Stimulated activated naive CD4-positive, alpha-beta T cell (primary cell): Measurements from ENCODE around the gene LRPPRC.
A peak's percentile ranks its signal among the peaks of the same experiment; 100 is the strongest.
"Not testable (repeated sequence)": the region's sequence is repeated elsewhere in the genome, so short reads cannot be mapped to it uniquely, and the experiment has no call there.

Experiments
- DNase-seq, 6 experiments: peaks; one replicate each; lab custom pipeline; 2025; lab: John Stamatoyannopoulos, UW

LRPPRC gene

GRCh38 chr2:43977677-43978375 lies 18.0 kb downstream of the LRPPRC start:
- DNase-seq = no peak

GRCh38 chr2:43960921-43961320 lies 34.9 kb downstream of the LRPPRC start:
- no peak for DNase-seq

GRCh38 chr2:43958397-43959275 lies 37.2 kb downstream of the LRPPRC start:
- no peak for DNase-seq

- peak in 3 of 6 experiments; percentile 1 to 17 (median 5) for DNase-seq
Observed at GRCh38 chr2:43950383-43951008, 45.3 kb downstream of the LRPPRC start.

GRCh38 chr2:43948370-43948769 lies 47.4 kb downstream of the LRPPRC start:
- no peak for DNase-seq

GRCh38 chr2:43946685-43947084 lies 49.1 kb downstream of the LRPPRC start:
- DNase-seq = no peak

GRCh38 chr2:43945439-43945838 lies 50.4 kb downstream of the LRPPRC start:
- no peak for DNase-seq

- DNase-seq = no peak
Observed at GRCh38 chr2:43944915-43945314, 50.9 kb downstream of the LRPPRC start.

GRCh38 chr2:43943809-43944452 lies 51.9 kb downstream of the LRPPRC start:
- no peak for DNase-seq

- DNase-seq = no peak
Observed at GRCh38 chr2:43943323-43943722, 52.5 kb downstream of the LRPPRC start.

- DNase-seq = no peak
Observed at GRCh38 chr2:43942881-43943280, 52.9 kb downstream of the LRPPRC start.

GRCh38 chr2:43941966-43942365 lies 53.8 kb downstream of the LRPPRC start:
- DNase-seq = no peak

GRCh38 chr2:43941359-43941758 lies 54.4 kb downstream of the LRPPRC start:
- DNase-seq = no peak

- no peak for DNase-seq
Observed at GRCh38 chr2:43939695-43940256, 56.0 kb downstream of the LRPPRC start.

GRCh38 chr2:43937269-43937820 lies 58.4 kb downstream of the LRPPRC start:
- no peak for DNase-seq

GRCh38 chr2:43934567-43934966 lies 61.2 kb downstream of the LRPPRC start:
- DNase-seq = no peak

- DNase-seq = no peak
Observed at GRCh38 chr2:43931293-43931692, 64.5 kb downstream of the LRPPRC start.

- DNase-seq = no peak
Observed at GRCh38 chr2:43927442-43927841, 68.3 kb downstream of the LRPPRC start.

GRCh38 chr2:43925431-43925830 lies 70.4 kb downstream of the LRPPRC start:
- no peak for DNase-seq

GRCh38 chr2:43924463-43924862 lies 71.3 kb downstream of the LRPPRC start:
- no peak for DNase-seq

GRCh38 chr2:43911136-43911790 lies 84.5 kb downstream of the LRPPRC start:
- DNase-seq = not testable (repeated sequence)
